OCI-LY1 (cell line): Measurements from ENCODE around the gene CADM4.

Experiments
- H2AFZ ChIP-seq: fragments of 200-600 bp; sonication (generic), shearing (Covaris generic); 2 replicates; pipeline ENCODE4 v1.6.0; 2014; ENCODE audit warnings: antibody characterized with exemption, mild to moderate bottlenecking, low read length
- H3F3A ChIP-seq: fragments of 200-600 bp; sonication (generic), shearing (Covaris generic); 2 replicates; pipeline ENCODE4 v1.6.0; 2014; ENCODE audit warnings: mild to moderate bottlenecking, antibody characterized with exemption, low read length, moderate library complexity; ENCODE audit not compliant: insufficient read depth
- H3K27ac ChIP-seq: fragments of 200-600 bp; sonication (generic); 2 replicates; pipeline ENCODE4 v1.5.1; 2014; ENCODE audit warnings: low read length, mixed run types, mild to moderate bottlenecking, low read depth; ENCODE audit not compliant: poor library complexity, severe bottlenecking
- H3K27me3 ChIP-seq: fragments of 200-600 bp; sonication (generic); 2 replicates; pipeline ENCODE4 v1.6.0; 2014; ENCODE audit warnings: antibody characterized with exemption, mild to moderate bottlenecking, low read length, moderate library complexity; ENCODE audit not compliant: insufficient read depth
- H3K36me3 ChIP-seq: fragments of 200-600 bp; sonication (generic); 2 replicates; pipeline ENCODE4 v1.6.1; 2014; ENCODE audit warnings: mild to moderate bottlenecking, antibody characterized with exemption, low read length, moderate library complexity, mixed read lengths; ENCODE audit not compliant: insufficient read depth
- H3K4me1 ChIP-seq: fragments of 200-600 bp; sonication (generic); 2 replicates; pipeline ENCODE4 v1.5.1; 2014; ENCODE audit warnings: mild to moderate bottlenecking, low read length, moderate library complexity; ENCODE audit not compliant: insufficient read depth, severe bottlenecking
- H3K4me2 ChIP-seq: fragments of 200-600 bp; sonication (generic), shearing (Covaris generic); 2 replicates; pipeline ENCODE4 v1.6.1; 2014; ENCODE audit warnings: low read length
- H3K4me3 ChIP-seq: fragments of 200-600 bp; sonication (generic); 2 replicates; pipeline ENCODE4 v1.5.1; 2014; ENCODE audit warnings: low read length, low read depth, mild to moderate bottlenecking, mixed read lengths; ENCODE audit not compliant: poor library complexity, severe bottlenecking
- H3K79me2 ChIP-seq: fragments of 200-600 bp; shearing (Covaris generic); 2 replicates; pipeline ENCODE4 v1.6.1; 2016; ENCODE audit warnings: mixed run types, low read length, mixed read lengths; ENCODE audit not compliant: insufficient read depth
- H3K9ac ChIP-seq: fragments of 200-600 bp; sonication (generic), shearing (Covaris generic); 2 replicates; pipeline ENCODE4 v1.6.1; 2014; ENCODE audit warnings: mild to moderate bottlenecking, low read length, mixed read lengths
- H3K9me2 ChIP-seq: fragments of 200-600 bp; sonication (generic), shearing (Covaris generic); 2 replicates; pipeline ENCODE4 v1.6.1; 2014; ENCODE audit warnings: low read depth, mild to moderate bottlenecking, low read length, mixed read lengths
- H3K9me3 ChIP-seq: fragments of 200-600 bp; shearing (Covaris generic); 2 replicates; pipeline ENCODE4 v1.6.1; 2014; ENCODE audit warnings: low read length, mixed read lengths
- H4K20me1 ChIP-seq: fragments of 200-600 bp; sonication (generic), shearing (Covaris generic); 2 replicates; pipeline ENCODE4 v1.6.0; 2016; ENCODE audit warnings: mild to moderate bottlenecking, low read length; ENCODE audit not compliant: insufficient read depth
- EZH2 ChIP-seq: fragments of 200-600 bp; sonication (generic), shearing (Covaris generic); IDR thresholded peaks from 2 replicates; pipeline ENCODE4 v1.8.0; 2017; ENCODE audit warnings: borderline replicate concordance, mixed run types, mild to moderate bottlenecking, antibody characterized with exemption, low read length, moderate library complexity, mixed read lengths
- TF ChIP-seq, protein P1 (sequence below): fragments of 200-600 bp; sonication (generic), shearing (Covaris generic); IDR thresholded peaks from 2 replicates; pipeline ENCODE4 v1.5.1; 2017; ENCODE audit warnings: mild to moderate bottlenecking, antibody characterized with exemption, low read length, moderate library complexity, mixed read lengths

The CADM4 gene

GRCh38 chr19:43633520-43633919, 6.1 kb downstream of the CADM4 start:
- no peak for TF ChIP-seq EZH2
- TF ChIP-seq, protein P1, sequence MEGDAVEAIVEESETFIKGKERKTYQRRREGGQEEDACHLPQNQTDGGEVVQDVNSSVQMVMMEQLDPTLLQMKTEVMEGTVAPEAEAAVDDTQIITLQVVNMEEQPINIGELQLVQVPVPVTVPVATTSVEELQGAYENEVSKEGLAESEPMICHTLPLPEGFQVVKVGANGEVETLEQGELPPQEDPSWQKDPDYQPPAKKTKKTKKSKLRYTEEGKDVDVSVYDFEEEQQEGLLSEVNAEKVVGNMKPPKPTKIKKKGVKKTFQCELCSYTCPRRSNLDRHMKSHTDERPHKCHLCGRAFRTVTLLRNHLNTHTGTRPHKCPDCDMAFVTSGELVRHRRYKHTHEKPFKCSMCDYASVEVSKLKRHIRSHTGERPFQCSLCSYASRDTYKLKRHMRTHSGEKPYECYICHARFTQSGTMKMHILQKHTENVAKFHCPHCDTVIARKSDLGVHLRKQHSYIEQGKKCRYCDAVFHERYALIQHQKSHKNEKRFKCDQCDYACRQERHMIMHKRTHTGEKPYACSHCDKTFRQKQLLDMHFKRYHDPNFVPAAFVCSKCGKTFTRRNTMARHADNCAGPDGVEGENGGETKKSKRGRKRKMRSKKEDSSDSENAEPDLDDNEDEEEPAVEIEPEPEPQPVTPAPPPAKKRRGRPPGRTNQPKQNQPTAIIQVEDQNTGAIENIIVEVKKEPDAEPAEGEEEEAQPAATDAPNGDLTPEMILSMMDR, result no peak

GRCh38 chr19:43631491-43631890, 8.2 kb downstream of the CADM4 start:
- no peak overlapping the region for H3K27ac ChIP-seq
- H3F3A ChIP-seq, result no peaks in the 10 kb centered on the region
- H3K4me2 ChIP-seq, result no peak overlapping the region
- no peaks in the 10 kb centered on the region for H3K4me1 ChIP-seq
- no peaks in the 10 kb centered on the region for H3K9me3 ChIP-seq
- H4K20me1 ChIP-seq, result no peaks in the 10 kb centered on the region
- H3K36me3 ChIP-seq, result no peaks in the 10 kb centered on the region
- no peaks in the 10 kb centered on the region for H3K9me2 ChIP-seq
- TF ChIP-seq, protein P1, result no peak
- no peak for TF ChIP-seq EZH2
- no peaks in the 10 kb centered on the region for H3K79me2 ChIP-seq
- no peak overlapping the region for H3K9ac ChIP-seq
- H2AFZ ChIP-seq, result no peak overlapping the region
- no peak overlapping the region for H3K4me3 ChIP-seq
- 0 out of 2 replicates have a peak, but pooled peaks cover 6% of the 10 kb centered on the region for H3K27me3 ChIP-seq

More at GRCh38 chr19:43633520-43633919, 6.1 kb downstream of the CADM4 start:
- Histone ChIP-seq H4K20me1 (no peaks in the 10 kb centered on the region), H3F3A (no peaks in the 10 kb centered on the region), H3K4me1 (no peaks in the 10 kb centered on the region), H3K4me2 (no peak overlapping the region), H3K9me3 (no peaks in the 10 kb centered on the region), H3K4me3 (no peak overlapping the region), H3K27me3 (0 out of 2 replicates have a peak, but pooled peaks cover 9% of the 10 kb centered on the region), H3K36me3 (no peaks in the 10 kb centered on the region), H3K79me2 (no peaks in the 10 kb centered on the region), H2AFZ (no peak overlapping the region), H3K9me2 (no peaks in the 10 kb centered on the region), H3K9ac (no peak overlapping the region), H3K27ac (no peak overlapping the region)

GRCh38 chr19:43628646-43629326, 10.9 kb downstream of the CADM4 start:
- no peaks in the 10 kb centered on the region for H3K4me1 ChIP-seq
- no peaks in the 10 kb centered on the region for H3K9me2 ChIP-seq
- no peaks in the 10 kb centered on the region for H3K36me3 ChIP-seq
- H3K79me2 ChIP-seq, result no peaks in the 10 kb centered on the region
- H3K27ac ChIP-seq, result no peak overlapping the region
- no peaks in the 10 kb centered on the region for H3F3A ChIP-seq
- H3K9ac ChIP-seq, result no peak overlapping the region
- no peaks in the 10 kb centered on the region for H3K9me3 ChIP-seq
- no peak overlapping the region for H3K4me3 ChIP-seq
- no peaks in the 10 kb centered on the region for H4K20me1 ChIP-seq
- no peak overlapping the region for H3K4me2 ChIP-seq
- H3K27me3 ChIP-seq, result 0 out of 2 replicates have a peak, but pooled peaks cover 6% of the 10 kb centered on the region
- TF ChIP-seq, protein P1, result no peak
- TF ChIP-seq EZH2, result no peak
- no peak overlapping the region for H2AFZ ChIP-seq
